GM12878 (cell line): ENCODE measurements around the gene IFNA13. TPM values are rescaled to one million over a fixed set of nuclear protein-coding genes. Genes with fewer than 3 reads are reported as not detected.
A peak's percentile ranks its signal among the peaks of the same experiment; 100 is the strongest.

ENCODE experiments used
- BMI1 ChIP-seq: fragments of 450-650 bp; IDR thresholded peaks from 2 replicates; pipeline ENCODE4 v1.6.1; 2016; ENCODE audit warnings: mild to moderate bottlenecking, moderate library complexity, borderline replicate concordance
- CBX5 ChIP-seq: sonication (generic); IDR thresholded peaks from 2 replicates; pipeline ENCODE4 v1.6.1; 2016; ENCODE audit warnings: low read depth, moderate library complexity, mild to moderate bottlenecking, inconsistent platforms
- CREM ChIP-seq: IDR thresholded peaks from 2 replicates; pipeline ENCODE4 v1.6.1; 2014; ENCODE audit warnings: antibody characterized with exemption, low read depth
- EZH2 ChIP-seq: IDR thresholded peaks from 2 replicates; pipeline ENCODE4 v1.6.1; 2012; ENCODE audit warnings: low read depth, mild to moderate bottlenecking, control low read depth, inconsistent platforms, low read length, borderline replicate concordance; ENCODE audit not compliant: control insufficient read depth
- FOXM1 ChIP-seq: IDR thresholded peaks from 2 replicates; pipeline ENCODE4 v1.6.1; 2012; ENCODE audit warnings: low read depth, mild to moderate bottlenecking, inconsistent platforms, low read length, moderate library complexity
- HCFC1 ChIP-seq: fragments of 150-350 bp; IDR thresholded peaks from 2 replicates; pipeline ENCODE4 v1.6.1; 2014; ENCODE audit warnings: low read length
- IKZF1 ChIP-seq: fragments of 450-650 bp; conservative IDR thresholded peaks from 2 replicates; pipeline ENCODE4 v1.6.1; 2017; ENCODE audit warnings: antibody characterized with exemption, mild to moderate bottlenecking
- IRF4 ChIP-seq: IDR thresholded peaks from 2 replicates; pipeline ENCODE4 v1.6.1; 2011; ENCODE audit warnings: low read depth, low read length
- MEF2B ChIP-seq: fragments of 450-650 bp; IDR thresholded peaks from 2 replicates; pipeline ENCODE4 v1.6.1; 2018; ENCODE audit warnings: mild to moderate bottlenecking, moderate library complexity; ENCODE audit not compliant: partially characterized antibody, poor library complexity, severe bottlenecking
- MXI1 ChIP-seq: fragments of 150-350 bp; IDR thresholded peaks from 2 replicates; pipeline ENCODE4 v1.6.1; 2011; ENCODE audit warnings: low read depth, mild to moderate bottlenecking, inconsistent platforms, low read length, improper control_type of control experiment
- NBN ChIP-seq: fragments of 450-650 bp; IDR thresholded peaks from 2 replicates; pipeline ENCODE4 v1.6.1; 2016
- POLR2AphosphoS2 ChIP-seq: IDR thresholded peaks from 2 replicates; pipeline ENCODE4 v1.6.1; 2011; ENCODE audit warnings: low read depth, mild to moderate bottlenecking, low read length, improper control_type of control experiment, moderate library complexity
- POU2F2 ChIP-seq: IDR thresholded peaks from 3 replicates; pipeline ENCODE4 v1.6.1; 2011; ENCODE audit warnings: low read depth, mild to moderate bottlenecking, low read length, borderline replicate concordance
- RB1 ChIP-seq: fragments of 450-650 bp; formaldehyde crosslinking; IDR thresholded peaks from 2 replicates; pipeline ENCODE4 v1.6.1; 2017; ENCODE audit warnings: mild to moderate bottlenecking, borderline replicate concordance
- RFX5 ChIP-seq: IDR thresholded peaks from 2 replicates; pipeline ENCODE4 v1.6.1; 2011; ENCODE audit warnings: low read depth, low read length, improper control_type of control experiment
- RUNX3 ChIP-seq: IDR thresholded peaks from 2 replicates; pipeline ENCODE4 v1.6.1; 2012; ENCODE audit warnings: low read length, inconsistent platforms
- SIN3A ChIP-seq: IDR thresholded peaks from 2 replicates; pipeline ENCODE4 v1.6.1; 2012; ENCODE audit warnings: low read depth, low read length, improper control_type of control experiment
- SPI1 ChIP-seq: IDR thresholded peaks from 2 replicates; pipeline ENCODE4 v1.6.1; 2011; ENCODE audit warnings: low read depth, mild to moderate bottlenecking, low read length, moderate library complexity, borderline replicate concordance; ENCODE audit not compliant: insufficient read depth
- TAF1 ChIP-seq: IDR thresholded peaks from 2 replicates; pipeline ENCODE4 v1.6.1; 2011; ENCODE audit warnings: mild to moderate bottlenecking, low read depth, low read length, borderline replicate concordance
- TCF3 ChIP-seq: IDR thresholded peaks from 2 replicates; pipeline ENCODE4 v1.6.1; 2012; ENCODE audit warnings: low read depth, mild to moderate bottlenecking, low read length, borderline replicate concordance; ENCODE audit not compliant: insufficient read depth
- ZNF622 ChIP-seq: fragments of 450-650 bp; IDR thresholded peaks from 2 replicates; pipeline ENCODE4 v1.6.1; 2017; ENCODE audit warnings: mild to moderate bottlenecking, inconsistent platforms
- polyA plus RNA-seq, 11 experiments: library from polyadenylated mRNA; depleted of rRNA in 4 of 11; unstranded in 6 of 11; stranded (reverse) in 5 of 11; fragments of >200 nt; fragmentation: Nextera tagmentation in 4 of 11; fragmentation: Illumina TruSeq in 1 of 11; extraction: Ambion mirVana in 4 of 11; extraction: Trizol in 1 of 11; gene quantifications; 1 replicate in 1 of 11; 2 replicates in 10 of 11; pipeline versions ENCODE4 v1.2.1 to v1.2.3, GENCODE V29; 2011 to 2016; ENCODE audit warnings: inconsistent platforms in 2 of 11, missing spikeins in 2 of 11, low read depth in 1 of 11
- total RNA-seq, 4 experiments: library from RNA; depleted of rRNA in 3 of 4; stranded (reverse); fragments of >200 nt in 3 of 4; fragmentation: Illumina TruSeq in 1 of 4; extraction: Trizol in 1 of 4; gene quantifications; 2 replicates each; pipeline versions ENCODE4 v1.2.1 to v1.2.3, GENCODE V29; 2013 to 2021
- TF ChIP-seq, protein P1 (sequence below): fragments of 450-650 bp; IDR thresholded peaks from 2 replicates; pipeline ENCODE4 v1.6.1; 2017; ENCODE audit warnings: borderline replicate concordance
- TF ChIP-seq, protein P2 (sequence below): IDR thresholded peaks from 2 replicates; pipeline ENCODE4 v1.6.1; 2012; ENCODE audit warnings: low read length, inconsistent platforms
- TF ChIP-seq, protein P3 (sequence below): fragments of 450-650 bp; IDR thresholded peaks from 2 replicates; pipeline ENCODE4 v1.6.1; 2017; ENCODE audit warnings: antibody characterized with exemption, mild to moderate bottlenecking, moderate library complexity

IFNA13 gene
- total and polyA plus RNA-seq, 10 of the 15 experiments (the other 5 are each of a cell fraction or from before 2014, with no cell fraction given) = not detected

- TF ChIP-seq CBX5 (peak; percentile 89; the same call in 1 of the 2 replicates), BMI1 (peak; percentile 84), MXI1 (peak; percentile 93), NBN (peak; percentile 95; the same call in 1 of the 2 replicates), SIN3A (0 out of 2 replicates have a peak, but pooled peaks have one; percentile 53), ZNF622 (no peak), EZH2 (no peak), IRF4 (peak; percentile 68), TAF1 (no peak), IKZF1 (peak; percentile 98), HCFC1 (no peak), SPI1 (peak; percentile 98), CREM (peak; percentile 80), RFX5 (0 out of 2 replicates have a peak, but pooled peaks have one; percentile 20), POLR2AphosphoS2 (no peak), RB1 (peak; percentile 98; the same call in 1 of the 2 replicates), MEF2B (peak; percentile 100), POU2F2 (peak; percentile 80; the same call in 2 of the 3 replicates), RUNX3 (peak; percentile 92), TCF3 (no peak), FOXM1 (peak; percentile 86)
- TF ChIP-seq, protein P1, sequence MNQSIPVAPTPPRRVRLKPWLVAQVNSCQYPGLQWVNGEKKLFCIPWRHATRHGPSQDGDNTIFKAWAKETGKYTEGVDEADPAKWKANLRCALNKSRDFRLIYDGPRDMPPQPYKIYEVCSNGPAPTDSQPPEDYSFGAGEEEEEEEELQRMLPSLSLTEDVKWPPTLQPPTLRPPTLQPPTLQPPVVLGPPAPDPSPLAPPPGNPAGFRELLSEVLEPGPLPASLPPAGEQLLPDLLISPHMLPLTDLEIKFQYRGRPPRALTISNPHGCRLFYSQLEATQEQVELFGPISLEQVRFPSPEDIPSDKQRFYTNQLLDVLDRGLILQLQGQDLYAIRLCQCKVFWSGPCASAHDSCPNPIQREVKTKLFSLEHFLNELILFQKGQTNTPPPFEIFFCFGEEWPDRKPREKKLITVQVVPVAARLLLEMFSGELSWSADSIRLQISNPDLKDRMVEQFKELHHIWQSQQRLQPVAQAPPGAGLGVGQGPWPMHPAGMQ = no peak
- TF ChIP-seq, protein P2, sequence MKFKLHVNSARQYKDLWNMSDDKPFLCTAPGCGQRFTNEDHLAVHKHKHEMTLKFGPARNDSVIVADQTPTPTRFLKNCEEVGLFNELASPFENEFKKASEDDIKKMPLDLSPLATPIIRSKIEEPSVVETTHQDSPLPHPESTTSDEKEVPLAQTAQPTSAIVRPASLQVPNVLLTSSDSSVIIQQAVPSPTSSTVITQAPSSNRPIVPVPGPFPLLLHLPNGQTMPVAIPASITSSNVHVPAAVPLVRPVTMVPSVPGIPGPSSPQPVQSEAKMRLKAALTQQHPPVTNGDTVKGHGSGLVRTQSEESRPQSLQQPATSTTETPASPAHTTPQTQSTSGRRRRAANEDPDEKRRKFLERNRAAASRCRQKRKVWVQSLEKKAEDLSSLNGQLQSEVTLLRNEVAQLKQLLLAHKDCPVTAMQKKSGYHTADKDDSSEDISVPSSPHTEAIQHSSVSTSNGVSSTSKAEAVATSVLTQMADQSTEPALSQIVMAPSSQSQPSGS = peak; percentile 97
- TF ChIP-seq, protein P3, sequence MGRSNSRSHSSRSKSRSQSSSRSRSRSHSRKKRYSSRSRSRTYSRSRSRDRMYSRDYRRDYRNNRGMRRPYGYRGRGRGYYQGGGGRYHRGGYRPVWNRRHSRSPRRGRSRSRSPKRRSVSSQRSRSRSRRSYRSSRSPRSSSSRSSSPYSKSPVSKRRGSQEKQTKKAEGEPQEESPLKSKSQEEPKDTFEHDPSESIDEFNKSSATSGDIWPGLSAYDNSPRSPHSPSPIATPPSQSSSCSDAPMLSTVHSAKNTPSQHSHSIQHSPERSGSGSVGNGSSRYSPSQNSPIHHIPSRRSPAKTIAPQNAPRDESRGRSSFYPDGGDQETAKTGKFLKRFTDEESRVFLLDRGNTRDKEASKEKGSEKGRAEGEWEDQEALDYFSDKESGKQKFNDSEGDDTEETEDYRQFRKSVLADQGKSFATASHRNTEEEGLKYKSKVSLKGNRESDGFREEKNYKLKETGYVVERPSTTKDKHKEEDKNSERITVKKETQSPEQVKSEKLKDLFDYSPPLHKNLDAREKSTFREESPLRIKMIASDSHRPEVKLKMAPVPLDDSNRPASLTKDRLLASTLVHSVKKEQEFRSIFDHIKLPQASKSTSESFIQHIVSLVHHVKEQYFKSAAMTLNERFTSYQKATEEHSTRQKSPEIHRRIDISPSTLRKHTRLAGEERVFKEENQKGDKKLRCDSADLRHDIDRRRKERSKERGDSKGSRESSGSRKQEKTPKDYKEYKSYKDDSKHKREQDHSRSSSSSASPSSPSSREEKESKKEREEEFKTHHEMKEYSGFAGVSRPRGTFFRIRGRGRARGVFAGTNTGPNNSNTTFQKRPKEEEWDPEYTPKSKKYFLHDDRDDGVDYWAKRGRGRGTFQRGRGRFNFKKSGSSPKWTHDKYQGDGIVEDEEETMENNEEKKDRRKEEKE = no peak
These were observed 13.8 kb upstream of the IFNA13 start (continued) for GRCh38 chr9:21381448-21382339.
